ENCODE results near the gene SUPT20HL2. TPM values are rescaled to one million over a fixed set of nuclear protein-coding genes. Genes with fewer than 3 reads are reported as not detected.
A peak's percentile ranks its signal among the peaks of the same experiment; 100 is the strongest.
"Not testable (repeated sequence)": the region's sequence is repeated elsewhere in the genome, so short reads cannot be mapped to it uniquely, and the experiment has no call there.

Gene SUPT20HL2
- total RNA-seq, 4 donors from 2014 or later: not detected

GRCh38 chrX:24317567-24317966, 3.7 kb upstream of the SUPT20HL2 start:
- H3K27ac ChIP-seq: no peak overlapping the region
- no peaks in the 10 kb centered on the region for H3K4me1 ChIP-seq
- intact Hi-C loops (cut with DNase I; ENCODE audit: low total_unique reads): no loop called here
- H3K36me3 ChIP-seq: no peaks in the 10 kb centered on the region
- WGBS, 2 donors (ENCODE audit: low coverage in 1 of 2): 30 to 33% methylated on average over 1 of the region's 1 CpG
- no peak for TF ChIP-seq POLR2AphosphoS5 (IDR thresholded peaks at IDR 0.05)
- no peak for TF ChIP-seq POLR2A (IDR thresholded peaks at IDR 0.05)
- no peak for TF ChIP-seq CTCF (IDR thresholded peaks at IDR 0.05)
- no peak for TF ChIP-seq EP300 (IDR thresholded peaks at IDR 0.05; ENCODE audit: low read depth)
- H3K4me3 ChIP-seq: no peak overlapping the region
- H3K27me3 ChIP-seq: no peaks in the 10 kb centered on the region
- in situ Hi-C loops (cut with MboI; ENCODE audit: low pct_ligation_motif_present in 1 of 4, low pct_unique_long_range_greater_than_20kb in 1 of 4, low sequenced_read_pairs in 3 of 4): no loop called here
- no peaks in the 10 kb centered on the region for H3K9me3 ChIP-seq
- DNase-seq: no peak

GRCh38 chrX:24316111-24316510, 2.2 kb upstream of the SUPT20HL2 start:
- in situ Hi-C loops (cut with MboI; ENCODE audit: low pct_ligation_motif_present in 1 of 4, low pct_unique_long_range_greater_than_20kb in 1 of 4, low sequenced_read_pairs in 3 of 4): no loop called here
- no peaks in the 10 kb centered on the region for H3K36me3 ChIP-seq
- H3K27me3 ChIP-seq: no peaks in the 10 kb centered on the region
- H3K27ac ChIP-seq: no peak overlapping the region
- no peaks in the 10 kb centered on the region for H3K9me3 ChIP-seq
- H3K4me3 ChIP-seq: no peak overlapping the region
- DNase-seq: no peak
- 33% methylated on average over 1 of the region's 1 CpG; no CpG with 5 or more reads in 1 of the 2 donors for WGBS, 2 donors (ENCODE audit: low coverage in 1 of 2)
- TF ChIP-seq POLR2AphosphoS5 (IDR thresholded peaks at IDR 0.05) (no peak), POLR2A (IDR thresholded peaks at IDR 0.05) (no peak), EP300 (IDR thresholded peaks at IDR 0.05; ENCODE audit: low read depth) (no peak)
- no peaks in the 10 kb centered on the region for H3K4me1 ChIP-seq
- intact Hi-C loops (cut with DNase I; ENCODE audit: low total_unique reads): no loop called here

- H3K36me3 ChIP-seq; H3K9me3 ChIP-seq; H3K27me3 ChIP-seq; H3K27ac ChIP-seq; H3K4me3 ChIP-seq; H3K4me1 ChIP-seq; DNase-seq; intact Hi-C loops (cut with DNase I; ENCODE audit: low total_unique reads); in situ Hi-C loops (cut with MboI; ENCODE audit: low pct_ligation_motif_present in 1 of 4, low pct_unique_long_range_greater_than_20kb in 1 of 4, low sequenced_read_pairs in 3 of 4): not testable (repeated sequence)
- WGBS, 2 donors (ENCODE audit: low coverage in 1 of 2): 84% methylated on average over 6 of the region's 6 CpGs; no CpG with 5 or more reads in 1 of the 2 donors
Measured at GRCh38 chrX:24312249-24312607, 1.6 kb downstream of the SUPT20HL2 start.

GRCh38 chrX:24311507-24312248, 2.2 kb downstream of the SUPT20HL2 start:
- H3K36me3 ChIP-seq; H3K4me3 ChIP-seq; H3K9me3 ChIP-seq; H3K27me3 ChIP-seq; H3K4me1 ChIP-seq; DNase-seq; intact Hi-C loops (cut with DNase I; ENCODE audit: low total_unique reads); in situ Hi-C loops (cut with MboI; ENCODE audit: low pct_ligation_motif_present in 1 of 4, low pct_unique_long_range_greater_than_20kb in 1 of 4, low sequenced_read_pairs in 3 of 4): not testable (repeated sequence)
- 77% methylated on average over 21 of the region's 22 CpGs; no CpG with 5 or more reads in 1 of the 2 donors for WGBS, 2 donors (ENCODE audit: low coverage in 1 of 2)
- H3K27ac ChIP-seq: peak overlapping the region in 1 of 4 donors; percentile 12

- intact Hi-C loops (cut with DNase I; ENCODE audit: low total_unique reads); DNase-seq; H3K9me3 ChIP-seq; H3K27me3 ChIP-seq; H3K4me1 ChIP-seq; H3K4me3 ChIP-seq; in situ Hi-C loops (cut with MboI; ENCODE audit: low pct_ligation_motif_present in 1 of 4, low pct_unique_long_range_greater_than_20kb in 1 of 4, low sequenced_read_pairs in 3 of 4); H3K36me3 ChIP-seq: not testable (repeated sequence)
- 54% methylated on average over 3 of the region's 3 CpGs; no CpG with 5 or more reads in 1 of the 2 donors for WGBS, 2 donors (ENCODE audit: low coverage in 1 of 2)
- peak overlapping the region in 1 of 4 donors; percentile 12 for H3K27ac ChIP-seq
Measured at GRCh38 chrX:24310916-24311315, 3.0 kb downstream of the SUPT20HL2 start.

- DNase-seq; H3K27me3 ChIP-seq; H3K4me1 ChIP-seq; H3K9me3 ChIP-seq; intact Hi-C loops (cut with DNase I; ENCODE audit: low total_unique reads); in situ Hi-C loops (cut with MboI; ENCODE audit: low pct_ligation_motif_present in 1 of 4, low pct_unique_long_range_greater_than_20kb in 1 of 4, low sequenced_read_pairs in 3 of 4); H3K4me3 ChIP-seq; H3K27ac ChIP-seq; H3K36me3 ChIP-seq: not testable (repeated sequence)
- 89 to 100% methylated on average over 2 to 6 of the region's 6 CpGs for WGBS, 2 donors (ENCODE audit: low coverage in 1 of 2)
Measured at GRCh38 chrX:24309580-24310374, 4.1 kb downstream of the SUPT20HL2 start.

GRCh38 chrX:24308803-24309202, 5.1 kb downstream of the SUPT20HL2 start:
- H3K27me3 ChIP-seq; H3K9me3 ChIP-seq; H3K4me3 ChIP-seq; H3K4me1 ChIP-seq; intact Hi-C loops (cut with DNase I; ENCODE audit: low total_unique reads); in situ Hi-C loops (cut with MboI; ENCODE audit: low pct_ligation_motif_present in 1 of 4, low pct_unique_long_range_greater_than_20kb in 1 of 4, low sequenced_read_pairs in 3 of 4); H3K36me3 ChIP-seq; H3K27ac ChIP-seq; DNase-seq: not testable (repeated sequence)
- WGBS, 2 donors (ENCODE audit: low coverage in 1 of 2): 0 to 60% methylated on average over 1 to 4 of the region's 4 CpGs

Data from transverse colon (tissue), 4 donors.